HEK293 (cell line): ENCODE results near the gene OPA3.

Source experiments
- EGR2 ChIP-seq: fragments of 450-650 bp; formaldehyde crosslinking; IDR thresholded peaks from 2 replicates; pipeline ENCODE4 v1.5.1; 2016; ENCODE audit warnings: low read depth, missing biosample characterization, missing genetic modification characterization
- HOXD13 ChIP-seq: sonication (generic); formaldehyde crosslinking; IDR thresholded peaks from 2 replicates; pipeline ENCODE4 v1.8.0; 2022; ENCODE audit warnings: missing genetic modification reagents, borderline replicate concordance
- KLF7 ChIP-seq: fragments of 450-650 bp; formaldehyde crosslinking; IDR thresholded peaks from 2 replicates; pipeline ENCODE4 v1.5.1; 2016; ENCODE audit warnings: missing biosample characterization, missing genetic modification characterization, borderline replicate concordance
- OVOL3 ChIP-seq: fragments of 450-650 bp; formaldehyde crosslinking; IDR thresholded peaks from 2 replicates; pipeline ENCODE4 v1.5.1; 2016; ENCODE audit warnings: missing biosample characterization, missing genetic modification characterization
- REPIN1 ChIP-seq: fragments of 450-650 bp; formaldehyde crosslinking; IDR thresholded peaks from 2 replicates; pipeline ENCODE4 v1.5.1; 2017; ENCODE audit warnings: missing biosample characterization, missing genetic modification characterization, low read depth
- SALL2 ChIP-seq: fragments of 450-650 bp; formaldehyde crosslinking; IDR thresholded peaks from 2 replicates; pipeline ENCODE4 v1.5.0; 2017; ENCODE audit warnings: missing biosample characterization, mild to moderate bottlenecking, missing genetic modification characterization, borderline replicate concordance
- SP2 ChIP-seq: fragments of 450-650 bp; formaldehyde crosslinking; IDR thresholded peaks from 2 replicates; pipeline ENCODE4 v1.5.1; 2016; ENCODE audit warnings: missing biosample characterization, missing genetic modification characterization
- ZBTB48 ChIP-seq: fragments of 450-650 bp; formaldehyde crosslinking; IDR thresholded peaks from 2 replicates; pipeline ENCODE4 v1.5.1; 2016; ENCODE audit warnings: missing biosample characterization, missing genetic modification characterization
- ZIC2 ChIP-seq: fragments of 450-650 bp; formaldehyde crosslinking; IDR thresholded peaks from 2 replicates; pipeline ENCODE4 v1.5.1; 2016; ENCODE audit warnings: missing biosample characterization, missing genetic modification characterization
- ZNF112 ChIP-seq: fragments of 450-650 bp; formaldehyde crosslinking; IDR thresholded peaks from 2 replicates; pipeline ENCODE4 v1.5.0; 2017; ENCODE audit warnings: missing biosample characterization, missing genetic modification characterization
- ZNF169 ChIP-seq: fragments of 450-650 bp; formaldehyde crosslinking; IDR thresholded peaks from 2 replicates; pipeline ENCODE4 v1.5.1; 2016; ENCODE audit warnings: missing biosample characterization, missing genetic modification characterization
- ZNF174 ChIP-seq: fragments of 450-650 bp; formaldehyde crosslinking; IDR thresholded peaks from 2 replicates; pipeline ENCODE4 v1.5.0; 2017; ENCODE audit warnings: missing biosample characterization, mild to moderate bottlenecking, missing genetic modification characterization
- ZNF223 ChIP-seq: fragments of 450-650 bp; formaldehyde crosslinking; IDR thresholded peaks from 2 replicates; pipeline ENCODE4 v1.5.1; 2016; ENCODE audit warnings: missing biosample characterization, missing genetic modification characterization
- ZNF302 ChIP-seq: fragments of 450-650 bp; formaldehyde crosslinking; IDR thresholded peaks from 2 replicates; pipeline ENCODE4 v1.5.1; 2016; ENCODE audit warnings: missing biosample characterization, missing genetic modification characterization, low read depth
- ZNF324 ChIP-seq: fragments of 450-650 bp; formaldehyde crosslinking; IDR thresholded peaks from 2 replicates; pipeline ENCODE4 v1.5.1; 2016; ENCODE audit warnings: missing biosample characterization, missing genetic modification characterization
- ZNF362 ChIP-seq: fragments of 450-650 bp; formaldehyde crosslinking; IDR thresholded peaks from 2 replicates; pipeline ENCODE4 v1.5.1; 2016; ENCODE audit warnings: missing biosample characterization, missing genetic modification characterization
- ZNF449 ChIP-seq: fragments of 450-650 bp; formaldehyde crosslinking; IDR thresholded peaks from 2 replicates; pipeline ENCODE4 v1.5.1; 2017; ENCODE audit warnings: missing biosample characterization, mild to moderate bottlenecking, missing genetic modification characterization, moderate library complexity
- ZNF510 ChIP-seq: fragments of 450-650 bp; formaldehyde crosslinking; IDR thresholded peaks from 2 replicates; pipeline ENCODE4 v1.5.1; 2018; ENCODE audit warnings: mild to moderate bottlenecking, missing genetic modification characterization, missing biosample characterization; ENCODE audit not compliant: insufficient replicate concordance
- ZNF777 ChIP-seq: fragments of 450-650 bp; formaldehyde crosslinking; IDR thresholded peaks from 2 replicates; pipeline ENCODE4 v1.5.1; 2017; ENCODE audit warnings: missing biosample characterization, missing genetic modification characterization, borderline replicate concordance
- ZNF791 ChIP-seq: fragments of 450-650 bp; formaldehyde crosslinking; IDR thresholded peaks from 2 replicates; pipeline ENCODE4 v1.5.1; 2016; ENCODE audit warnings: missing biosample characterization, missing genetic modification characterization
- ZSCAN23 ChIP-seq: fragments of 450-650 bp; formaldehyde crosslinking; IDR thresholded peaks from 2 replicates; pipeline ENCODE4 v1.5.1; 2016; ENCODE audit warnings: missing biosample characterization, missing genetic modification characterization
- ZSCAN5A ChIP-seq: fragments of 450-650 bp; formaldehyde crosslinking; IDR thresholded peaks from 2 replicates; pipeline ENCODE4 v1.5.1; 2016; ENCODE audit warnings: missing biosample characterization, missing genetic modification characterization
- TF ChIP-seq, protein P1 (sequence below): fragments of 450-650 bp; formaldehyde crosslinking; conservative IDR thresholded peaks from 2 replicates; pipeline ENCODE4 v1.5.1; 2016; ENCODE audit warnings: low read depth, missing biosample characterization, missing genetic modification characterization
- TF ChIP-seq, protein P2 (sequence below): fragments of 450-650 bp; formaldehyde crosslinking; IDR thresholded peaks from 2 replicates; pipeline ENCODE4 v1.5.1; 2016; ENCODE audit warnings: missing biosample characterization, missing genetic modification characterization, borderline replicate concordance
- TF ChIP-seq, protein P3 (sequence below): fragments of 450-650 bp; formaldehyde crosslinking; IDR thresholded peaks from 2 replicates; pipeline ENCODE4 v1.5.1; 2016; ENCODE audit warnings: missing biosample characterization, missing genetic modification characterization

Gene OPA3

GRCh38 chr19:45492627-45493470 lies 91.8 kb downstream of the OPA3 start (continued):
- TF ChIP-seq ZNF362 (tag by site-specific recombination) = no peak
- TF ChIP-seq ZNF223 = no peak
- peak; percentile 93 for TF ChIP-seq ZBTB48 (tag by site-specific recombination)
- no peak for TF ChIP-seq KLF7 (tag by site-specific recombination)
- TF ChIP-seq SP2 = peak; percentile 69
- no peak for TF ChIP-seq ZSCAN23
- TF ChIP-seq ZNF302 = no peak
- no peak for TF ChIP-seq HOXD13
- no peak for TF ChIP-seq ZNF169
- TF ChIP-seq, protein P1, sequence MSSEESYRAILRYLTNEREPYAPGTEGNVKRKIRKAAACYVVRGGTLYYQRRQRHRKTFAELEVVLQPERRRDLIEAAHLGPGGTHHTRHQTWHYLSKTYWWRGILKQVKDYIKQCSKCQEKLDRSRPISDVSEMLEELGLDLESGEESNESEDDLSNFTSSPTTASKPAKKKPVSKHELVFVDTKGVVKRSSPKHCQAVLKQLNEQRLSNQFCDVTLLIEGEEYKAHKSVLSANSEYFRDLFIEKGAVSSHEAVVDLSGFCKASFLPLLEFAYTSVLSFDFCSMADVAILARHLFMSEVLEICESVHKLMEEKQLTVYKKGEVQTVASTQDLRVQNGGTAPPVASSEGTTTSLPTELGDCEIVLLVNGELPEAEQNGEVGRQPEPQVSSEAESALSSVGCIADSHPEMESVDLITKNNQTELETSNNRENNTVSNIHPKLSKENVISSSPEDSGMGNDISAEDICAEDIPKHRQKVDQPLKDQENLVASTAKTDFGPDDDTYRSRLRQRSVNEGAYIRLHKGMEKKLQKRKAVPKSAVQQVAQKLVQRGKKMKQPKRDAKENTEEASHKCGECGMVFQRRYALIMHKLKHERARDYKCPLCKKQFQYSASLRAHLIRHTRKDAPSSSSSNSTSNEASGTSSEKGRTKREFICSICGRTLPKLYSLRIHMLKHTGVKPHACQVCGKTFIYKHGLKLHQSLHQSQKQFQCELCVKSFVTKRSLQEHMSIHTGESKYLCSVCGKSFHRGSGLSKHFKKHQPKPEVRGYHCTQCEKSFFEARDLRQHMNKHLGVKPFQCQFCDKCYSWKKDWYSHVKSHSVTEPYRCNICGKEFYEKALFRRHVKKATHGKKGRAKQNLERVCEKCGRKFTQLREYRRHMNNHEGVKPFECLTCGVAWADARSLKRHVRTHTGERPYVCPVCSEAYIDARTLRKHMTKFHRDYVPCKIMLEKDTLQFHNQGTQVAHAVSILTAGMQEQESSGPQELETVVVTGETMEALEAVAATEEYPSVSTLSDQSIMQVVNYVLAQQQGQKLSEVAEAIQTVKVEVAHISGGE (tag by site-specific recombination) = peak; percentile 42; the same call in 1 of the 2 replicates
- TF ChIP-seq ZNF174 (tag by site-specific recombination) = no peak
- no peak for TF ChIP-seq SALL2 (tag by site-specific recombination)
- TF ChIP-seq ZNF112 = no peak
- TF ChIP-seq REPIN1 (tag by site-specific recombination) = no peak
- TF ChIP-seq EGR2 (tag by site-specific recombination) = no peak
- no peak for TF ChIP-seq ZNF791 (tag by site-specific recombination)
- TF ChIP-seq ZIC2 (tag by site-specific recombination) = peak; percentile 33; the same call in 1 of the 2 replicates
- TF ChIP-seq, protein P2, sequence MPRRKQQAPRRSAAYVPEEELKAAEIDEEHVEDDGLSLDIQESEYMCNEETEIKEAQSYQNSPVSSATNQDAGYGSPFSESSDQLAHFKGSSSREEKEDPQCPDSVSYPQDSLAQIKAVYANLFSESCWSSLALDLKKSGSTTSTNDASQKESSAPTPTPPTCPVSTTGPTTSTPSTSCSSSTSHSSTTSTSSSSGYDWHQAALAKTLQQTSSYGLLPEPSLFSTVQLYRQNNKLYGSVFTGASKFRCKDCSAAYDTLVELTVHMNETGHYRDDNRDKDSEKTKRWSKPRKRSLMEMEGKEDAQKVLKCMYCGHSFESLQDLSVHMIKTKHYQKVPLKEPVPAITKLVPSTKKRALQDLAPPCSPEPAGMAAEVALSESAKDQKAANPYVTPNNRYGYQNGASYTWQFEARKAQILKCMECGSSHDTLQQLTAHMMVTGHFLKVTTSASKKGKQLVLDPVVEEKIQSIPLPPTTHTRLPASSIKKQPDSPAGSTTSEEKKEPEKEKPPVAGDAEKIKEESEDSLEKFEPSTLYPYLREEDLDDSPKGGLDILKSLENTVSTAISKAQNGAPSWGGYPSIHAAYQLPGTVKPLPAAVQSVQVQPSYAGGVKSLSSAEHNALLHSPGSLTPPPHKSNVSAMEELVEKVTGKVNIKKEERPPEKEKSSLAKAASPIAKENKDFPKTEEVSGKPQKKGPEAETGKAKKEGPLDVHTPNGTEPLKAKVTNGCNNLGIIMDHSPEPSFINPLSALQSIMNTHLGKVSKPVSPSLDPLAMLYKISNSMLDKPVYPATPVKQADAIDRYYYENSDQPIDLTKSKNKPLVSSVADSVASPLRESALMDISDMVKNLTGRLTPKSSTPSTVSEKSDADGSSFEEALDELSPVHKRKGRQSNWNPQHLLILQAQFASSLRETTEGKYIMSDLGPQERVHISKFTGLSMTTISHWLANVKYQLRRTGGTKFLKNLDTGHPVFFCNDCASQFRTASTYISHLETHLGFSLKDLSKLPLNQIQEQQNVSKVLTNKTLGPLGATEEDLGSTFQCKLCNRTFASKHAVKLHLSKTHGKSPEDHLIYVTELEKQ (tag by site-specific recombination) = no peak
- no peak for TF ChIP-seq ZNF510 (tag by site-specific recombination)
- TF ChIP-seq, protein P3, sequence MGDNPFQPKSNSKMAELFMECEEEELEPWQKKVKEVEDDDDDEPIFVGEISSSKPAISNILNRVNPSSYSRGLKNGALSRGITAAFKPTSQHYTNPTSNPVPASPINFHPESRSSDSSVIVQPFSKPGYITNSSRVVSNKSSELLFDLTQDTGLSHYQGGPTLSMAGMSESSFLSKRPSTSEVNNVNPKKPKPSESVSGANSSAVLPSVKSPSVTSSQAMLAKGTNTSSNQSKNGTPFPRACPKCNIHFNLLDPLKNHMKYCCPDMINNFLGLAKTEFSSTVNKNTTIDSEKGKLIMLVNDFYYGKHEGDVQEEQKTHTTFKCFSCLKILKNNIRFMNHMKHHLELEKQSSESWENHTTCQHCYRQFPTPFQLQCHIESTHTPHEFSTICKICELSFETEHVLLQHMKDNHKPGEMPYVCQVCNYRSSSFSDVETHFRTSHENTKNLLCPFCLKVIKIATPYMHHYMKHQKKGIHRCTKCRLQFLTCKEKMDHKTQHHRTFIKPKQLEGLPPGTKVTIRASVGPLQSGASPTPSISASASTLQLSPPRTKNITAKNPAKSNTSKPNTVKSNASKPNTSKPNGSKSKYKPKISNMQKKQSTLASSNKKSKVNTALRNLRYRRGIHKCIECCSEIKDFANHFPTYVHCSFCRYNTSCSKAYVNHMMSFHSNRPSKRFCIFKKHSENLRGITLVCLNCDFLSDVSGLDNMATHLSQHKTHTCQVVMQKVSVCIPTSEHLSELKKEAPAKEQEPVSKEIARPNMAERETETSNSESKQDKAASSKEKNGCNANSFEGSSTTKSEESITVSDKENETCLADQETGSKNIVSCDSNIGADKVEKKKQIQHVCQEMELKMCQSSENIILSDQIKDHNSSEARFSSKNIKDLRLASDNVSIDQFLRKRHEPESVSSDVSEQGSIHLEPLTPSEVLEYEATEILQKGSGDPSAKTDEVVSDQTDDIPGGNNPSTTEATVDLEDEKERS (tag by site-specific recombination) = no peak
- TF ChIP-seq ZNF324 (tag by site-specific recombination) = no peak
- no peak for TF ChIP-seq ZNF449 (tag by site-specific recombination)
- no peak for TF ChIP-seq ZNF777 (tag by site-specific recombination)
- no peak for TF ChIP-seq OVOL3
- no peak for TF ChIP-seq ZSCAN5A
